ENCODE data around the gene TMEM178A.

DNA sequence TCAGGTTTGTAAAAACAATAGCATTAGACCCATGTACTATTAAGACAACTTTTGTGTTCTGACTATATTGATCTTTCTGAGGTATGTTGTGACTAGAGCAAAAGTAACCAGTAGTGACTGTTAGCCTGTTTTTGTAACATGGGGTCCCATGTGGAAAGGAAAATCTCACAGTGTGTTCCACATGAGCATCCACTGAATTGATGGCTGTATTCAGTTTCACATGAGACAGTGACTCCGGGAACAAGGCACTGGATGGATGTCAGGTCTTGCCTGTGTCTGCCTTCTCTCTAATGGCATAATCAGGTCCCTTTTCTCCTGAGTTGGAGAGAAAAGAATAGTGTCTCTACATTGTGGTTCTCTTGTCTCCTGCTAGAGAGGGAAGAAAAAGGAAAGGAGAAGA lies 27.5 kb downstream of the TMEM178A start:
- TF ChIP-seq, protein P1, sequence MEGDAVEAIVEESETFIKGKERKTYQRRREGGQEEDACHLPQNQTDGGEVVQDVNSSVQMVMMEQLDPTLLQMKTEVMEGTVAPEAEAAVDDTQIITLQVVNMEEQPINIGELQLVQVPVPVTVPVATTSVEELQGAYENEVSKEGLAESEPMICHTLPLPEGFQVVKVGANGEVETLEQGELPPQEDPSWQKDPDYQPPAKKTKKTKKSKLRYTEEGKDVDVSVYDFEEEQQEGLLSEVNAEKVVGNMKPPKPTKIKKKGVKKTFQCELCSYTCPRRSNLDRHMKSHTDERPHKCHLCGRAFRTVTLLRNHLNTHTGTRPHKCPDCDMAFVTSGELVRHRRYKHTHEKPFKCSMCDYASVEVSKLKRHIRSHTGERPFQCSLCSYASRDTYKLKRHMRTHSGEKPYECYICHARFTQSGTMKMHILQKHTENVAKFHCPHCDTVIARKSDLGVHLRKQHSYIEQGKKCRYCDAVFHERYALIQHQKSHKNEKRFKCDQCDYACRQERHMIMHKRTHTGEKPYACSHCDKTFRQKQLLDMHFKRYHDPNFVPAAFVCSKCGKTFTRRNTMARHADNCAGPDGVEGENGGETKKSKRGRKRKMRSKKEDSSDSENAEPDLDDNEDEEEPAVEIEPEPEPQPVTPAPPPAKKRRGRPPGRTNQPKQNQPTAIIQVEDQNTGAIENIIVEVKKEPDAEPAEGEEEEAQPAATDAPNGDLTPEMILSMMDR (IDR thresholded peaks at IDR 0.05) = no peak
- no peak for TF ChIP-seq POLR2AphosphoS5 (IDR thresholded peaks at IDR 0.05)

Measured in sigmoid colon (tissue), 4 donors.